Right lobe of liver (tissue), 4 donors: Measurements from ENCODE around the gene GYPE.
"Not testable (repeated sequence)": the region's sequence is repeated elsewhere in the genome, so short reads cannot be mapped to it uniquely, and the experiment has no call there.

Experiments
- POLR2A ChIP-seq: fragments of 450-650 bp; IDR thresholded peaks from one replicate; pipeline ENCODE4 v1.6.1; 2017; ENCODE audit warnings: antibody characterized with exemption, mild to moderate bottlenecking
- TF ChIP-seq, protein P1 (sequence below), 4 donors: fragments of 200-600 bp in 3 of 4; fragments of 450-650 bp in 1 of 4; IDR thresholded peaks; one replicate each; pipeline versions ENCODE4 v1.5.1 to v1.8.0; 2016 to 2022; ENCODE audit warnings: antibody characterized with exemption in 4 of 4, mild to moderate bottlenecking in 2 of 4
- donor health status: DM: no; HTN: no; CAD: no.
- donor health status: DM: no; HTN: no; CAD: no.
- donor health status: DM: no; HTN: yes; CAD: no.

DNA sequence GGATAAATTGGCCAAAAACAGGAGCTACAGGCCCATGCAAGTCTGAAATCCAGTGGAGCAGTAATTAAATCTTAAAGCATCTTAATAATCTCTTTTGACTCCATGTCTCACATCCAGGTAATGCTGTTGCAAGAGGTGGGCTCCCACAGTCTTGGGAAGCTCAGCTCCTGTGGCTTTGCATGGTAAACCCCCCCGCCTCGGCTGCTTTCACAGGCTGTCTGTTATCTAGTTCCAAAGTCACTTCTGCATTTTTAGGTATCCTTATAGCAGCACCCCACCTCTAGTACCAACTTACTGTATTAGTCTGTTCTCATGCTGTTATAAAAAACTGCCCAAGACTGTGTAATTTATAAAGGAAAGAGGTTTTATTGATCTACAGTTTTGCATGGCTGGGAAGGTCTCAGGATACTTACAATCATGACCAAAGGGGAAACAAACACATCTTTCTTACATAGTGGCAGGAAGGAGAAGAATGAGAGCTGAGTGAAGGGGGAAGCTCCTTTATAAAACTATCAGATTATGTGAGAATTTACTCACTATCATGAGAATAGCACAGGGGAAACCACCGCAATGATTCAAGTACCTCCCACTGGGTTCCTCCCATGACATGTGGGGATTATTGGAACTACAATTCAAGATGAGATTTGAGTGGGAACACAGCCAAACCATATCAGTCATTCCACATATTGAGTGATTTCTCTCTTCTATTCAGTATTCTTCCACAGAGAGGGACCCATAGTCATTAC lies 34.7 kb downstream of the GYPE start:
- TF ChIP-seq, protein P1, sequence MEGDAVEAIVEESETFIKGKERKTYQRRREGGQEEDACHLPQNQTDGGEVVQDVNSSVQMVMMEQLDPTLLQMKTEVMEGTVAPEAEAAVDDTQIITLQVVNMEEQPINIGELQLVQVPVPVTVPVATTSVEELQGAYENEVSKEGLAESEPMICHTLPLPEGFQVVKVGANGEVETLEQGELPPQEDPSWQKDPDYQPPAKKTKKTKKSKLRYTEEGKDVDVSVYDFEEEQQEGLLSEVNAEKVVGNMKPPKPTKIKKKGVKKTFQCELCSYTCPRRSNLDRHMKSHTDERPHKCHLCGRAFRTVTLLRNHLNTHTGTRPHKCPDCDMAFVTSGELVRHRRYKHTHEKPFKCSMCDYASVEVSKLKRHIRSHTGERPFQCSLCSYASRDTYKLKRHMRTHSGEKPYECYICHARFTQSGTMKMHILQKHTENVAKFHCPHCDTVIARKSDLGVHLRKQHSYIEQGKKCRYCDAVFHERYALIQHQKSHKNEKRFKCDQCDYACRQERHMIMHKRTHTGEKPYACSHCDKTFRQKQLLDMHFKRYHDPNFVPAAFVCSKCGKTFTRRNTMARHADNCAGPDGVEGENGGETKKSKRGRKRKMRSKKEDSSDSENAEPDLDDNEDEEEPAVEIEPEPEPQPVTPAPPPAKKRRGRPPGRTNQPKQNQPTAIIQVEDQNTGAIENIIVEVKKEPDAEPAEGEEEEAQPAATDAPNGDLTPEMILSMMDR (IDR thresholded peaks at IDR 0.05) = not testable (repeated sequence)
- TF ChIP-seq POLR2A = not testable (repeated sequence)
